HG03565 (cell line): ENCODE measurements around the gene ZNF107.
"Not testable (repeated sequence)": the region's sequence is repeated elsewhere in the genome, so short reads cannot be mapped to it uniquely, and the experiment has no call there.

Experiments used
- ATAC-seq: cut with Tn5 transposase; IDR thresholded peaks from one replicate; pipeline ENCODE4 v1.9.1; 2021; ENCODE audit warnings: mild to moderate bottlenecking, moderate library complexity; ENCODE audit not compliant: unreplicated experiment

ZNF107 gene

GRCh38 chr7:64642875-64643274, 23.1 kb upstream of the ZNF107 start:
- ATAC-seq: no peak

- ATAC-seq: no peak
Measured at GRCh38 chr7:64643566-64643965, 22.4 kb upstream of the ZNF107 start.

- no peak for ATAC-seq
Measured at GRCh38 chr7:64651203-64651602, 14.7 kb upstream of the ZNF107 start.

- ATAC-seq: no peak
Measured at GRCh38 chr7:64651632-64652165, 14.2 kb upstream of the ZNF107 start.

DNA sequence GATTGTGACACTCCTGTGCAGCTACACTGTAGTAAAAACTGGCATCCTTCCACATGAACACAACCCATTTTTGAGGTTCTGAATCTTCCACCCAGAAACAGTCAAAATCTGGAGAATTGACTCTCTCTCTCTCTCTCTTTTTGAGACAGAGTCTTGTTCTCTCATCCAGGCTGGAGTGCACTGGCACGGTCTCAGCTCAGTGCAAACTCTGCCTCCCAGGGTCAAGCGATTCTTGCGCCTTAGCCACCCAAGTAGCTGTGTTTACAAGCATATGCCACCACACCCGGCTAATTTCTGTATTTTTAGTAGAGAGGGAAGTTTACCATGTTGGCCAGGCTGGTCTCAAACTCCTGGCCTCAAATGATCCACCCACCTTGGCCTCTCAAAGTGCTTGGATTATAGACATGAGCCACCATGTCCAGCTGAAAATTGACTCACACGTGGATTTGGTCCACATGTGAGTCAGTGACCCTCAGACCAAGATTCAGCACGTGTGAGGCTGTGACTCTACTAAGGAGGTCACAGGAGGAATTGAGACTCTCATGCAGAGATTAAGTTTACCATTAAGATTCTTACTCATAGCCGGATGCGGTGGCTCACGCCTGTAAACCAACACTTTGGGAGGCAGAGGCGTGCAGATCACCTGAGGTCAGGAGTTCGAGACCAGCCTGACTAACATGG, 12.1 kb upstream of the ZNF107 start:
- no peak for ATAC-seq

DNA sequence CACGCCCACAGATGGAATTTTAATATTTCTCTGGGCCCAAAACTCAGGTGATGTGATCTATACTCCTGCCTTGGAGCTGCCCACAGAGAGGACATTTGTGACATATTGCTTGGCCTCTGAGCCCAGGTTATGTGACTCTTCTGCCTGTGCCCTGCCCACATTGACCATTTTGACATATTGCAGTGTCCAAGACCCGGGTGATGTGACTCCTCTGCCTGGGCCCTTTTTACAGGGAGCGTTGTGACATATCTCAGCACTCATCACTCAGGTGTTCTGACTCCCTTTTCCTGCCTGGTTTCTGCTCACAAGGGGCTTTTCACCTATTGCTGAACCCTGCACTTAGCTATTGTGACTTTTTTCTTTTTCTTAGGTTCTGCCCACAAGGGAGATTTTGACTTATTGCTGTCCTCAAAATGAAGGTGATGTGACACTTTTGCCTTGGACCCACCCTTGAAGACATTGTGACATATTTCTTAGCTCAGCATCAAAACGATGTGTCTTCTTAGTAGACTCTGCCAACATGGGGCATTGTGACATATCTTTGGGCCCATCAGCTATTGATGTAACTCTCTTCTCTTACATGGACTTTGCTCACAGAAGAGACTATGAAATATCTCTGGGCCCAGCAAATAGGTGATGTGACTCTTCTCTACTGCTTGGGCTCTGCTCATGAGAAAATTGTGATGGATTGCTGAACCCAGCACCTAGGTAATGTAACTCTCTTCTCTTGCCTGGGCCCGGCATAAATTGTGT, 11.0 kb upstream of the ZNF107 start:
- ATAC-seq: no peak

DNA sequence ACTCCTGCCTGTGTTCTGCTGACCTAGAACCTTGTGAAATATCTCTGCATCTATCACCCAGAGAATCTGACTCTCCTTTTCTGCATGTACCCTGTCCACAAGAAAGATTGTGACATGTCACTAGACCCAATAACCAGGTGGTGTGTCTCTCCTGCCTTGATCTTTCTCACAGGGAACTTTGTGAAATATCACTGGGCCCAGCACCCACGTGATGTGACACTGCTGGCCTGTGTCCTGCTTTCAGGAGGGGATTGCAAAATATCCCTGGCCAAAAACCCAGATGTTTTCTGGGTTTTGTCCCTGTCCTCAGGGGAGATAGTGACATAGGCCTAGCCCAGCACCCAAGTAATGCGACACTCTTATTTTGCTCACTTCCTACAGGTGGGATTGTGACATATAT, 10.1 kb upstream of the ZNF107 start:
- no peak for ATAC-seq

DNA sequence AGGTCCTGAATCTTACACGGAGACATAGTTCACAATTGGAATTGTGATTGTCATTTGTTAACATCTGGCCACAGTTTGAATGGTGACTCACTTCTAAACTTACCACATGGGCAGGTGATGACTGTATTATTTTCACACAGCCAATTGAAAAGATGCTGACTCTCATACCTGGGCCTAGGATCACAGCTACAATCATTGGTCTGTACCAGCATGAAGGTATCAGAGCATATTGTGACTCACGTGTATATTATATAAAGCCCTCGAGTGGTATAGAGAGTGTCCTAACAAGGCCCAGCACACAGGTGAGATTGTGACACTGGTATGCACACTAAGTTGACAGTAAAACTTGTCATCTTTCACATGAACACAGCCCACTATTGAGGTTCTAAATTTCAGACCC, 9.4 kb upstream of the ZNF107 start:
- no peak for ATAC-seq

GRCh38 chr7:64662091-64662490, 3.8 kb upstream of the ZNF107 start:
- ATAC-seq: not testable (repeated sequence)

- no peak for ATAC-seq
Measured at GRCh38 chr7:64666663-64667050, 724 bp downstream of the ZNF107 start.

DNA sequence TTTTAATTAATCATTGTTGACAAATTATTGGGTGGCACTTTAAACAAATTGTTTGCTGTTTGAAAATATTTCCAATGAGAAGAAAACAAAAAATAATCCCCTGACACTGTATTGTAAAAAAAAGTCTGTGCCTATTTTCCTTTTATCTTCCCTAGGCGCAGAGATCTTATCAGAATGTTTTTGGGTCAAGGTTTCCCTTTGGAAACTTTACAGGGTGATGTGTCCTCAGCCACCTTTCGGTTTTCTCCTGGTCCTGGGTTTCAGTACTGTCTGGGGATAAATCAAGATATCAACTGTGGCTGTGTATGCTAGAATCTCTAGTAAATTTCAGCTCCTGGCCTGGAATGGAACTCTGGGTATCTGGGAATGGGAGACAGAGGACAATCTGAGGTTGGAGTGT, 1.4 kb downstream of the ZNF107 start:
- ATAC-seq: no peak

GRCh38 chr7:64672414-64672813, 6.5 kb downstream of the ZNF107 start:
- ATAC-seq: no peak

- ATAC-seq: no peak
Measured at GRCh38 chr7:64685091-64685490, 19.2 kb downstream of the ZNF107 start.

- ATAC-seq: no peak
Measured at GRCh38 chr7:64685741-64686140, 19.8 kb downstream of the ZNF107 start.

- ATAC-seq: no peak
Measured at GRCh38 chr7:64686493-64687184, 20.7 kb downstream of the ZNF107 start.

DNA sequence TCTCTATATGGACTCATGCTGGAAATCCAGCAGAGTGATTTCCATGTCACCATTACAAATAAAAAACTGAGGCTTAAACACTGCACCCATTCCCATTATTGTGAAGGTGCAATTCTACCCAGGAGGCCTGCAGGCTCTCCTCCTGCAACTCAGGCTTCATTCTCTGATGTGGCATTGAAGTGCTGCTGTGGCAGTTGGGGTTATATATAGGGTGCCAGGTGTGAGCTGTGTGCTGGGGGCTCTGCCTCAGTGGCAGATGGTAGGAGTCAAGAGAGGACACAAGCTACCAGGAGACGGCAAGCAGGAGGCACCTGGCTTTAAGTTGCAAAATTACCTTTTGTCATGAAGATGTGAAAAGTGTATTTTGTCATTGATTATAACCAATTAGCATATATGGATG, 21.3 kb downstream of the ZNF107 start:
- ATAC-seq: no peak

DNA sequence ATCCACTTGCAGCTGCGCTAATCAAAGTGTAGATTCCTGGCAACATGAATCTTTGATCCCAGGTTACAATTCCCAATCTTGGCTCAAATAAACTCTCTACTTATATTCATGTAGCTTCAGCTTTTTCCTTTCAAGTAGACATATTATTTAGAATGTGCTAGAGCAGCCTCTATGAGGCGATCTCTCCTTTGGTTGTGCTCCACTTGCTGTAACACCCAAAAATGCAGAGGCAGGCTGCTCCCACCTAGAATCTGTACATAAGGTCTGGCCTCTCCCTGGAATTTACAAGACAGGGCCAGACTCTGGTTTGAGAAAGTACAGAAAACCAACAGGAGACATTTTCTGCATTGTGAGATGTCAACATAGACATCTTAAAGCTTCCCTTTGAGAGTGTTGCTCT, 23.1 kb downstream of the ZNF107 start:
- no peak for ATAC-seq

GRCh38 chr7:64691831-64692230, 25.9 kb downstream of the ZNF107 start:
- ATAC-seq: no peak

- ATAC-seq: not testable (repeated sequence)
Measured at GRCh38 chr7:64697863-64698262, 31.9 kb downstream of the ZNF107 start.

DNA sequence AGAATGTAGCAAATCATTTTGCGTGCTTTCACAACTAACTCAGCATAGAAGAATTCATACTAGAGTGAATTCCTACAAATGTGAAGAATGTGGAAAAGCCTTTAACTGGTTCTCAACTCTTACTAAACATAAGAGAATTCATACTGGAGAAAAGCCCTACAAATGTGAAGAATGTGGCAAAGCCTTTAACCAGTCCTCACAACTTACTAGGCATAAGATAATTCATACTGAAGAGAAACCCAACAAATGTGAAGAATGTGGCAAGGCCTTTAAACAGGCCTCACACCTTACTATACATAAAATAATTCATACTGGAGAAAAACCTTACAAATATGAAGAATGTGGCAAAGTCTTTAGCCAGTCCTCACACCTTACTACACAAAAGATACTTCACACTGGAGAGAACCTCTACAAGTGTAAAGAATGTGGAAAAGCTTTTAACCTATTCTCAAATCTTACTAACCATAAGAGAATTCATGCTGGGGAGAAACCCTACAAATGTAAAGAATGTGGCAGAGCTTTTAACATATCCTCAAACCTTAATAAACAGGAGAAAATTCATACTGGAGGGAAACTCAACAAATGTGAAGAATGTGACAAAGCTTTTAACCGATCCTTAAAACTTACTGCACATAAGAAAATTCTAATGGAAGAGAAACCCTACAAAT, 40.8 kb downstream of the ZNF107 start:
- no peak for ATAC-seq

DNA sequence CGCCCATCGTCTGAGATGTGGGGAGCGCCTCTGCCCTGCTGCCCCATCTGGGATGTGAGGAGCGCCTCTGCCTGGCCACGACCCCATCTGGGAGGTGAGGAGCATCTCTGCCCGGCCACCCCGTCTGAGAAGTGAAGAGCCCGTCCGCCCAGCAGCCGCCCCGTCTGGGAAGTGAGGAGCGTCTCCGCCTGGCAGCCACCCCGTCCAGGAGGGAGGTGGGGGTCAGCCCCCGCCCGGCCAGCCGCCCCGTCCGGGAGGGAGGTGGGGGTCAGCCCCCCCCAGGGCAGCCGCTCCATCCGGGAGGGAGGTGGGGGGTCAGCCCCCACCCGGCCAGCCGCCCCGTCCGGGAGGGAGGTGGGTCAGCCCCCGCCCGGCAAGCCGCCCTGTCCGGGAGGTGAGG, 52.0 kb downstream of the ZNF107 start:
- not testable (repeated sequence) for ATAC-seq
